HEK293 (cell line): Measurements from ENCODE around the gene HTRA2.

ENCODE experiments used
- HOXC10 ChIP-seq: sonication (generic); formaldehyde crosslinking; IDR thresholded peaks from 2 replicates; pipeline ENCODE4 v1.8.1; 2023; ENCODE audit warnings: mild to moderate bottlenecking, missing genetic modification reagents
- KLF9 ChIP-seq: fragments of 450-650 bp; formaldehyde crosslinking; IDR thresholded peaks from 2 replicates; pipeline ENCODE4 v1.5.1; 2016; ENCODE audit warnings: missing biosample characterization, missing genetic modification characterization, low read depth
- MYNN ChIP-seq: fragments of 450-650 bp; formaldehyde crosslinking; IDR thresholded peaks from 2 replicates; pipeline ENCODE4 v1.5.1; 2016; ENCODE audit warnings: missing biosample characterization, missing genetic modification characterization, borderline replicate concordance
- PRDM10 ChIP-seq: fragments of 450-650 bp; formaldehyde crosslinking; IDR thresholded peaks from 2 replicates; pipeline ENCODE4 v1.5.1; 2016; ENCODE audit warnings: missing biosample characterization, missing genetic modification characterization
- PRDM4 ChIP-seq: fragments of 450-650 bp; formaldehyde crosslinking; IDR thresholded peaks from 2 replicates; pipeline ENCODE4 v1.5.1; 2017; ENCODE audit warnings: missing biosample characterization, missing genetic modification characterization
- REPIN1 ChIP-seq: fragments of 450-650 bp; formaldehyde crosslinking; IDR thresholded peaks from 2 replicates; pipeline ENCODE4 v1.5.1; 2017; ENCODE audit warnings: missing biosample characterization, missing genetic modification characterization, low read depth
- SCRT1 ChIP-seq: fragments of 450-650 bp; formaldehyde crosslinking; IDR thresholded peaks from 2 replicates; pipeline ENCODE4 v1.5.1; 2016; ENCODE audit warnings: missing biosample characterization, missing genetic modification characterization, borderline replicate concordance
- SP3 ChIP-seq: fragments of 450-650 bp; formaldehyde crosslinking; IDR thresholded peaks from 2 replicates; pipeline ENCODE4 v1.5.1; 2016; ENCODE audit warnings: missing biosample characterization, missing genetic modification characterization
- SP7 ChIP-seq: fragments of 450-650 bp; formaldehyde crosslinking; IDR thresholded peaks from 2 replicates; pipeline ENCODE4 v1.5.1; 2016; ENCODE audit warnings: missing biosample characterization, missing genetic modification characterization
- TSHZ1 ChIP-seq: fragments of 450-650 bp; formaldehyde crosslinking; IDR thresholded peaks from 2 replicates; pipeline ENCODE4 v1.5.1; 2016; ENCODE audit warnings: missing biosample characterization, missing genetic modification characterization, borderline replicate concordance
- ZBTB11 ChIP-seq: fragments of 450-650 bp; formaldehyde crosslinking; conservative IDR thresholded peaks from 2 replicates; pipeline ENCODE4 v1.5.1; 2016; ENCODE audit warnings: low read depth, missing biosample characterization, missing genetic modification characterization
- ZEB2 ChIP-seq: fragments of 450-650 bp; formaldehyde crosslinking; IDR thresholded peaks from 2 replicates; pipeline ENCODE4 v1.5.1; 2016; ENCODE audit warnings: missing biosample characterization, missing genetic modification characterization
- ZFP3 ChIP-seq: fragments of 450-650 bp; formaldehyde crosslinking; IDR thresholded peaks from 2 replicates; pipeline ENCODE4 v1.5.1; 2016; ENCODE audit warnings: low read depth, missing biosample characterization, missing genetic modification characterization
- ZFP69B ChIP-seq: fragments of 450-650 bp; formaldehyde crosslinking; IDR thresholded peaks from 2 replicates; pipeline ENCODE4 v1.5.1; 2016; ENCODE audit warnings: missing biosample characterization, missing genetic modification characterization
- ZNF146 ChIP-seq: fragments of 450-650 bp; formaldehyde crosslinking; IDR thresholded peaks from 2 replicates; pipeline ENCODE4 v1.5.1; 2016; ENCODE audit warnings: missing biosample characterization, missing genetic modification characterization
- ZNF19 ChIP-seq: fragments of 450-650 bp; formaldehyde crosslinking; IDR thresholded peaks from 2 replicates; pipeline ENCODE4; 2016; ENCODE audit warnings: missing biosample characterization, missing genetic modification characterization, low read depth
- ZNF366 ChIP-seq: fragments of 450-650 bp; formaldehyde crosslinking; conservative IDR thresholded peaks from 2 replicates; pipeline ENCODE4 v1.5.1; 2016; ENCODE audit warnings: missing biosample characterization, missing genetic modification characterization
- ZNF404 ChIP-seq: fragments of 450-650 bp; formaldehyde crosslinking; IDR thresholded peaks from 2 replicates; pipeline ENCODE4 v1.5.1; 2017; ENCODE audit warnings: missing biosample characterization, missing genetic modification characterization
- ZNF416 ChIP-seq: fragments of 450-650 bp; formaldehyde crosslinking; IDR thresholded peaks from 2 replicates; pipeline ENCODE4 v1.5.1; 2016; ENCODE audit warnings: missing biosample characterization, missing genetic modification characterization
- ZNF571 ChIP-seq: fragments of 450-650 bp; formaldehyde crosslinking; IDR thresholded peaks from 2 replicates; pipeline ENCODE4 v1.5.0; 2017; ENCODE audit warnings: missing biosample characterization, missing genetic modification characterization
- ZNF585B ChIP-seq: fragments of 450-650 bp; formaldehyde crosslinking; IDR thresholded peaks from 2 replicates; pipeline ENCODE4 v1.5.1; 2016; ENCODE audit warnings: missing biosample characterization, missing genetic modification characterization
- ZNF600 ChIP-seq: fragments of 450-650 bp; formaldehyde crosslinking; IDR thresholded peaks from 2 replicates; pipeline ENCODE4 v1.5.1; 2016; ENCODE audit warnings: missing biosample characterization, missing genetic modification characterization
- ZNF624 ChIP-seq: fragments of 450-650 bp; formaldehyde crosslinking; IDR thresholded peaks from 2 replicates; pipeline ENCODE4 v1.5.1; 2017; ENCODE audit warnings: missing biosample characterization, missing genetic modification characterization
- ZNF629 ChIP-seq: fragments of 450-650 bp; formaldehyde crosslinking; IDR thresholded peaks from 2 replicates; pipeline ENCODE4 v1.5.1; 2017; ENCODE audit warnings: missing biosample characterization, missing genetic modification characterization
- ZNF677 ChIP-seq: fragments of 450-650 bp; IDR thresholded peaks from 2 replicates; pipeline ENCODE4 v1.5.0; 2018; ENCODE audit warnings: missing biosample characterization, mild to moderate bottlenecking, missing genetic modification characterization, moderate library complexity
- ZNF704 ChIP-seq: fragments of 450-650 bp; formaldehyde crosslinking; IDR thresholded peaks from 2 replicates; pipeline ENCODE4 v1.5.1; 2016; ENCODE audit warnings: missing biosample characterization, missing genetic modification characterization
- ZNF785 ChIP-seq: fragments of 450-650 bp; formaldehyde crosslinking; IDR thresholded peaks from 2 replicates; pipeline ENCODE4 v1.5.1; 2016; ENCODE audit warnings: missing biosample characterization, missing genetic modification characterization

Gene HTRA2

GRCh38 chr2:74548285-74548899 is 18.7 kb downstream of the HTRA2 start (continued):
- TF ChIP-seq TSHZ1 (tag by site-specific recombination), result no peak
- TF ChIP-seq ZNF704 (tag by site-specific recombination), result no peak
- 0 out of 2 replicates have a peak, but pooled peaks have one; percentile 32 for TF ChIP-seq ZNF366 (tag by site-specific recombination)
- TF ChIP-seq SP3 (tag by site-specific recombination), result 0 out of 2 replicates have a peak, but pooled peaks have one; percentile 6
- TF ChIP-seq SP7 (tag by site-specific recombination), result 0 out of 2 replicates have a peak, but pooled peaks have one; percentile 8
- TF ChIP-seq ZEB2 (tag by site-specific recombination), result no peak
- TF ChIP-seq ZNF624, result no peak
- TF ChIP-seq REPIN1 (tag by site-specific recombination), result no peak
- TF ChIP-seq ZNF585B (tag by site-specific recombination), result no peak
- no peak for TF ChIP-seq HOXC10 (CRISPR knock-in tag)
- peak; percentile 85 for TF ChIP-seq PRDM4 (tag by site-specific recombination)
- no peak for TF ChIP-seq ZNF785
- no peak for TF ChIP-seq SCRT1 (tag by site-specific recombination)
- no peak for TF ChIP-seq ZNF19 (tag by site-specific recombination)
- no peak for TF ChIP-seq ZNF571 (tag by site-specific recombination)
- no peak for TF ChIP-seq ZNF629 (tag by site-specific recombination)
- TF ChIP-seq ZNF404, result no peak
- TF ChIP-seq ZFP69B (tag by site-specific recombination), result no peak
- TF ChIP-seq PRDM10, result peak; percentile 90
- no peak for TF ChIP-seq ZNF600
- peak; percentile 77 for TF ChIP-seq ZBTB11
- TF ChIP-seq MYNN (tag by site-specific recombination), result 0 out of 2 replicates have a peak, but pooled peaks have one; percentile 15
- TF ChIP-seq KLF9, result no peak
- no peak for TF ChIP-seq ZFP3 (tag by site-specific recombination)
- TF ChIP-seq ZNF146 (tag by site-specific recombination), result no peak
- TF ChIP-seq ZNF416 (tag by site-specific recombination), result no peak
- TF ChIP-seq ZNF677 (tag by site-specific recombination), result no peak
- TF ChIP-seq, all 188 proteins: peak for 13
